Stimulated activated CD8-positive, alpha-beta memory T cell treated with anti-CD3 and anti-CD28 coated beads, Interleukin-12 subunit alpha, Interleukin-12 subunit beta, amount 100 ng/mL, for 1 hour (primary cell): ENCODE measurements around the gene PAK6.

Experiments
- DNase-seq: peaks from one replicate; pipeline ENCODE4 v3.0.0-alpha.2; 2020; ENCODE audit warnings: low read depth

The PAK6 gene

DNA sequence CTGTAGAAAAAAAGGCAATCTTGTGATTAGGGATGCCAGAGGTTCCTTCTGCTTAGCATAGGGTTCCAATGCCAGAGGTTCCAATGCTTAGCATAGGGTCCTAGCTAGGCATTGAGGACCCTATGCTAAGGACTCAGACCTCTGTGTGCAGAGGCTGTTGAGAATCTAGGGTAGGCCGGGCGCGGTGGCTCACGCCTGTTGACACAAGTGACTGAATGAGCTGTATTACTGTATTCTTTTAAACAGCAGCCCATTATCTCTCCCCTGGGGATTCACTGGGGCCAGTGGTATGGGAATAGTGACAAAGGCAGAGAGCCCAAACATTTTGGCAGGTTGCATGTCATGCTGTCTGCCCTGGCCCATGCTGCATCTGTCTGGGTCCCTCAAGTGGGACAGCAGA is 16.2 kb downstream of the PAK6 start:
- no peak for DNase-seq

DNA sequence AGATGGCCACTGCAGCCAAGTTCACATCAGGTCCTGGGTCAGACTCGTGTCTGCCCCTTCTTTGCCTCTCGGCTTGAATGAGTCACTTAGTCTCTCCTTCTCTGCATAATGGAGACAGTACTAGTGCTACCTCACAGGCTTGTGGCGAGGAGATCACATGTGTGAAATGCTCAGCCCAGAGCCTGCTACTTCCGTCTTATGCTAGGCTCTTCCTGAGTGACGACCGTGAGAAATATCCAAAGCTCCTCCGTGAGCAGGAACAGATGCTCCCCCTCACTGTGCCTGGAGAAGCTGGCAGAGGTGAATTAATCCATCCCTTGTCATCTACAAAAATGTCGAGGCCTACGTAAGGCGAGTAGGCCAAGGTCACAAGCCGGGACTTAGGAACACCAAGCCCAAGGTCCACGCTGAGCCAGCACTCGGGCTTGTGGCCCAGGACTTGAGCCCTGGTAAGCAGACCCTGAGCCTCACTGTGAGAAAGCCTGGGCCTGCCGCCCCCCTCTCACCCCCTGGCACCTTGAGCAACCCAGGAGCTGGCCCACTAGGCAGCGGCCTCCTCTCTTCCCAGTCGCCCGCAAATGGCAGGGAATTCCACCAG is 17.9 kb downstream of the PAK6 start:
- DNase-seq, result no peak

DNA sequence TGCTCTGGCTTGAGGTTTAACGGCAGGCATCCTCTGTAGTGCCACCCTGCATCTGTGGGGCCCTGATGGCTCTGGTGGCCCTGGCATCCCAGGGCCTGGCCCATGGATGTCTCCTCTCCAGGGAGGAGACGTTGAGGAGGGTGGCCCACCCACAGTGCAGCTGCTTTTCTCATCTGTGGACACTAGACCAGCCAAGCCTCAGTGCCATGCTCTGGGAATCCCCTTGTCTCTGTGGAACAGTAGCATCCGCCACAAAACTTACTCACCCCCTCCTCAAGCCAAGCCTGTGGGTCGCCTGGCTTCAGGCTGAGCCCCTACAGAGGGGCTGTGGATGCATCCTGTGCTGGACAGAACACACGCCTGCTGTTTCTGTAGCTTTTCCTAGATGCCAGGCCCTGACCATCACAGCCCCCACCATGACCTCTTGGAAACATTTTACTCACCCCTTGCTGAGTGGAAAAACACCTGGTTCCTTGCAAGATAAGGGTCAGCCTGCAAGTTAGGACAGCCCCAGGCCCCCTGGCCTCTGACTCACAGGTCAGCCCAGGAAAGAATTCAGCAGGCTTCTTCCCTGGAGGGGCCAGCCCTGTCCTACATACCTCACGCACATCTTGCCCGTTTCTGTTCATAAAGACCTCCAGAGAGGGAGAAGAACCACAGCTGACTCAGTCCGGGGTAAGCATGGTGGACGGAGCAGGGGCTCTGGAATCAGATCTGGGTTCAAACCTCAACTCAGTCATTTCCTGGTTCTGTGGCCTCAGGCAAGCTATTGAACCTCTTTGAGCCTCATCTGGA is 19.0 kb downstream of the PAK6 start:
- no peak for DNase-seq

DNA sequence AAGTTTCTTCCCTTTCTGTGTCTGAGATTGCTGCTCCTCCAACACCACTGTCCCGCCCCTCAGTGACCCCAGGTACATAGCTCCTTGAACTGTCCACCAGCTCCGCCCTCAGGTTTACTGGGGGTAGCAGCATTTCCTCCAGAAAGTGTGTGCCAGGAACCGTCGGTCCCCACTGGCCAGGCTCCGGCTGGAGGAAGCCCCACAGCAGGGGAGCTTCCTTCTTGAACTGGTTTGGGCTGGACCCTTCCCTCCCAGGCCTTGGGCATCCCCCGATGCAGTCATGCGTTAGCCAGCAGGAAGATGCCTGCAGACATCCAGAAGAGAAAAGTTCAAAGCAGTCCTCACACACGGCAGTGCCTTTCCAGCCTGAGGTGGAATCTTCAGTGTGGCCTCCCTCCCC is 19.7 kb downstream of the PAK6 start:
- no peak for DNase-seq

DNA sequence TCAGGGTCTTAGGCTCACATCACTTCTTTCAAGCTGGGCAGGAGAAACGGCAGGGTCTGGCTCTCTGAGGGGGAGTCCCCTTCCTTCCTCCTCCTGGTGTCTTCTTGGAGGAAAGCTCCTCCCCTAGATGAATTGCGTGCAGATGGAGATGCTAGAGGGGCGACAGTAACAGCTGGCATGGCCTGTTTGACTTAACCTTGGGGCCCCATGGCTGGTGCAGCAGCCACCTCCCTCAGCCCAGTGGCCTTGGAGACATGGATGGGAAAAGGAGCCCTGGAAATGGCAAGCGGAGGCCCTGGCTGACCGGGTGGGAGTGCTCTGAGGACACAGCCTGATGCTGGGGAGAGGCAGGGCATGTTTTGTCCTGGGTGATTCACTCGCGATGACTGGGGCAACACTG is 20.2 kb downstream of the PAK6 start:
- no peak for DNase-seq

DNA sequence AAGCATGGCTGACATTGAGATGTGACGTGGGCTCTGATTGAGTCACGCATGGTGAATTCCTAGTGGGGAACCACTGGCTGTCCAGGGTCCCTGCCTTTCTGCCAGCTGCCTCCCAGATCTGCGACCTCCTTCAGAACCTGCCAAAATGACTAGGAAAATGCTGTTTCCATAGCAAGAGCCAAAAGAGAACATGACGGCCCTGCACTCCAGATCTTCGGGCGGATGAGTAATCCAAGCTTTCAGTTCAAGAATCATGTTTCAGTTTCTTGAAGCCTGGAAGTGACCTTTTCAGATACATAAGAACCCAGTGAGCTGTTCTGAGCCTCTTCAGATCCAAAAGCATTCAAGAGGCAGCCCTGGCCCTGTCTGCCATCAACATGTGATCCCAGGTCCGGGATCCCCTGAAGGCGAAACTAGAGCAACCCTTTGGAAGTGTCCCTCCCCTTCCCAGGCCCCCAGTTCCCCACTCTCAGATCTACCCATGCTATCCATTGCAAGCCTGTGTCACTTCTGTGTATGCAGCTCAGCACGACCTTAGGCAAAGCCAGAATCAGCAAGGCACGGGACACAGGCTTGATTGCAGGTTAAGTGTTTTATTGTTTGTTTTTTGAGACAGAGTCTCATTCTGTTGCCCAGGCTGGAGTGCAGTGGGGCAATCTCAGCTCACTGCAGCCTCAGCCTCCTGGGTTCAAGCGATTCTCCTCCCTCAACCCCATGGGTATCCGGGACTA is 24.3 kb downstream of the PAK6 start:
- no peak for DNase-seq

DNA sequence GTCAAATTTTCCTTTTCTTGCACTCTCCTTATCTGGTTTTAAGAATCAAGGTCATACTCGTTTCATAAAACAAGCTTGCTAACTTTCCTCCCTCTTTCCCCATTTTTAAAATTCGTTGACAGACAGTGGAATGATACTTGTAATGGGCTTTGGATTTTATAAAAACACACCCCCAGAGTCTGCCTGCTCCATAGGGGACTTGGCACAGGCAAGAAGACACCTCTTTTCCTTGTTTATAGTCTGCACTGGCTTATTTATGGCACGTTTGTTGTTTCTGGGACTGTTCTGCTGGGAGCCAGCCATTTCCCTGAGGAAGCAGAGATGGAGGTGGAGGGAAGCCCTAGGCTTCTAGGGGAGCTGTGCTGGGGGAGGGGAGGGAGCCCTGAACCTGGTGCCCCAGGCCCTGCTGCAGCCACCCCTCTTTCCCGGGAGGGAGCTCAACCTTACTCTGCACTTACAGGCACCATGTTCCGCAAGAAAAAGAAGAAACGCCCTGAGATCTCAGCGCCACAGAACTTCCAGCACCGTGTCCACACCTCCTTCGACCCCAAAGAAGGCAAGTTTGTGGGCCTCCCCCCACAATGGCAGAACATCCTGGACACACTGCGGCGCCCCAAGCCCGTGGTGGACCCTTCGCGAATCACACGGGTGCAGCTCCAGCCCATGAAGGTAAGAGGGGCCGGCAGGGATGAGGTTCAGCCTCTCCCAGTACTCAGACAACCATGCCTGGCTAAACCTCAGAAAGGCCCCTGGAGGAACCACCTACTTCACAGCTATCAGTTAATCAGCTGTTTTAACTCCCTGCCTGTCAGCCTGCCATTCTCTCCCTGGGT is 25.7 kb downstream of the PAK6 start:
- no peak for DNase-seq

DNA sequence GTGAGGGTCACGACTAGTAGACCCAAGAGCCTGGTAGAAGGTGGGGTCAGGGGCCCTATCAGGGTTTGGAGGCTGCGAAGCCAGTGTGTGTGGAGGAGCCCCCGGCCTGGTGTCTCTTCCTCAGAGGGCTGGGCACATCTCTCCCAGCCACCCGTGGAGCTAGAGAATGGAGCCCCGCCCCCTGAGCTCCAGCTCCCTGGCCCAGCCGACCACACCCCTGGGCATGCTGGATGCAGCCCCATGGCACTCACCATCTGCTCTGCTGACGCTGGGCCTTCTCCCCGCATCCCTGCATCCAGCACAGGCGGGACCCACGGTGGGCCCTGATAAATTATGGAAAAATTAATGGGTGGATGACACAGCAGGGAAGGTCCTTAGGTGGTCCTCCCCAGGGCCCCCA is 26.5 kb downstream of the PAK6 start:
- DNase-seq, result no peak

DNA sequence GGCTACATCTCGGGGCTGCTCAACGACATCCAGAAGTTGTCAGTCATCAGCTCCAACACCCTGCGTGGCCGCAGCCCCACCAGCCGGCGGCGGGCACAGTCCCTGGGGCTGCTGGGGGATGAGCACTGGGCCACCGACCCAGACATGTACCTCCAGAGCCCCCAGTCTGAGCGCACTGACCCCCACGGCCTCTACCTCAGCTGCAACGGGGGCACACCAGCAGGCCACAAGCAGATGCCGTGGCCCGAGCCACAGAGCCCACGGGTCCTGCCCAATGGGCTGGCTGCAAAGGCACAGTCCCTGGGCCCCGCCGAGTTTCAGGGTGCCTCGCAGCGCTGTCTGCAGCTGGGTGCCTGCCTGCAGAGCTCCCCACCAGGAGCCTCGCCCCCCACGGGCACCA is 27.0 kb downstream of the PAK6 start:
- DNase-seq, result no peak

DNA sequence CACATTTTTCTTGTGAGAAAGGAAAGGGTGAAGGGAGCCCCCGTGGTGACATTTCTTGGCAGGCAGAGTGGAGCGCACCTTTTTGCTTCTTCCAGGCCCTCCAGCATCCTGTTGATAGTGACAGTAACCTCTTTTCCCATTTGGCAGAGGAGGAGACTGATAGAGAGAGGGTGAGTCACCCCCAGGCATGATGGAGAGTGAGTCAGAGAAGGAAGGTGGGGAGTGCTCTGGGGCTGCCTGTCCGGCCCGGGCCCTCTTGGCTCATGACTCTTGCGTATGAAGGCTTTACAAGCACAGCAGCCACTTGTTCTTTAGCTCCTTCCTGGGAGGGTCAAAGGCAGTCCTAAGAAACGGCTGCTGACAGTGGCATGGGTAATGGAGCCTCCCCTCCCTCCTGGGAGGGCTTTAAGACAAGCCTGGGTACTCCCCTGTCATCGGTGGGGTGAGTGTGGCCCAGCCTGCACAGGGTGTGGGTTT is 28.0 kb downstream of the PAK6 start:
- DNase-seq, result no peak

DNA sequence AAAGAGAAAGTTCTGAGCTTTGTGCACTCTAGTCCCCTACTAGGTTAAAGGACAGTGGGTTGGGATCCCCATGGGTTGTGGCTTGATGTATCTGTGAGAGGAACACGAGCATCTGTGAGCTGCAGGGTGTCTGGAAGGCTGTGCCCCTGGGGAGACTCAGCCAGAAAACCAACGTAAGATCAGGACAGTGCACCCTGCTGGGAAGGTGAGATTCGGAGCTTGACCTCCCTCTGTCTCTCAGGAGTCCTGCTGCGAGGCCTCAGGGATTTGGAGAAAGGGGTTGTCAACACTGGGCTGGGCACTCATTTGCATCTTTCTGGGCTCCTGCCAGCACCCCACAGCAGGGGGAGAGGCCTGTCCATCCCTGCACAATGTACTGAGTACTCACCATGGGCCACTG is 28.8 kb downstream of the PAK6 start:
- DNase-seq, result no peak

DNA sequence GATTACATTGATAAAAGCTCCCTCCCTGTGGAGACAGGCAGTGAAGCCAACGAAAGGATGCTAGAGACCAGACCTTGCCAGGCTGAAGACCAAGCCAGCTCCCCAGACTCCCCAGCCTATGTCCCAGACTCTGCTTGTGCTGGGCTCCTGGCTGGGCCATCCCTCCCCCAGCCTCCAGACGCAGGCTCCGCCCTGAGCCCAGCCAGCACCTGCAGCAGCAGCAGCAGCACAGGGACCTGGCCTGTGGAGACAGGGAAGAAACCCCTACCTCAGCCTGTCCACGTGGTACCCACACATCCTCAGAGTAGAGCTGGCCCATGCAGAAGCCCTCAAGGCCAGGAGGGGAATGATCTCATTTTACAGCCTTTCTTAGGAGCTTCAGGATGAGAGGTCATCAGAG is 30.7 kb downstream of the PAK6 start:
- no peak for DNase-seq

DNA sequence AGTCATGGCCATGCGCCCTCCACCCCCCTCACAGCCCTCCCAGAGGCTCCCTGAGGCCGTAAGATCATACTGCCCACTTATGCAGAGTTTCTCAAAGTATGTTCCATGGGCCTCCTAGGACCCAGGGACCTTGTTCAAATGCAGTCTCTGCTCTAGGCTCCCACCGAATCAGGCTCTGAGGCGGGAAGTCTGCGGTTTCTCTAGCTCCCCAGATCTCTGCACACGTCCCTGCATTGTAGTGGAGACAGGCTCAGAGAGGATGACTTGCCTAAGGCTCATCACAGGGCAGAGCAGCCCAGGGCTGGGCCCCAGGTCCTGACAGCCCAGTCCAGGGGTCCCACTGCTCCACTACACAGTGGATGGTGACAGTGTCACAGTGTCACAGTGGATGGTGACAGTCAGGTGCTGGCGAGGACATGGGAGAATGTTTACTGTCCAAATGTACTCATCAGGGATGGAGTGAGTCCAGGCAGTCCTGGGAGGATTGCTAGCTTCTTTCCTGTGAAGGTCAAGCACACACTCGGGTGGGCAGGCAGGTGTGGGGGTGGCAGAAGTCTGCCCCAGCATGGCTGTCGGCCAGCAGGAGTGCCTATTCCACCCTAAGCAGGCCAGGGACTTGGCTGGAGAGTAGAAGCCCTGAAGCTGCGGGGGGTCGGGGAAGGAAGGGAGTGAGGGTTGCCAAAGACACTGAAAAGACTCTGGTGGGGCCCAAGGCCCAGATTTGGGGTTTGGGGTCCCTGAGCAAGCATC is 31.6 kb downstream of the PAK6 start:
- DNase-seq, result no peak

DNA sequence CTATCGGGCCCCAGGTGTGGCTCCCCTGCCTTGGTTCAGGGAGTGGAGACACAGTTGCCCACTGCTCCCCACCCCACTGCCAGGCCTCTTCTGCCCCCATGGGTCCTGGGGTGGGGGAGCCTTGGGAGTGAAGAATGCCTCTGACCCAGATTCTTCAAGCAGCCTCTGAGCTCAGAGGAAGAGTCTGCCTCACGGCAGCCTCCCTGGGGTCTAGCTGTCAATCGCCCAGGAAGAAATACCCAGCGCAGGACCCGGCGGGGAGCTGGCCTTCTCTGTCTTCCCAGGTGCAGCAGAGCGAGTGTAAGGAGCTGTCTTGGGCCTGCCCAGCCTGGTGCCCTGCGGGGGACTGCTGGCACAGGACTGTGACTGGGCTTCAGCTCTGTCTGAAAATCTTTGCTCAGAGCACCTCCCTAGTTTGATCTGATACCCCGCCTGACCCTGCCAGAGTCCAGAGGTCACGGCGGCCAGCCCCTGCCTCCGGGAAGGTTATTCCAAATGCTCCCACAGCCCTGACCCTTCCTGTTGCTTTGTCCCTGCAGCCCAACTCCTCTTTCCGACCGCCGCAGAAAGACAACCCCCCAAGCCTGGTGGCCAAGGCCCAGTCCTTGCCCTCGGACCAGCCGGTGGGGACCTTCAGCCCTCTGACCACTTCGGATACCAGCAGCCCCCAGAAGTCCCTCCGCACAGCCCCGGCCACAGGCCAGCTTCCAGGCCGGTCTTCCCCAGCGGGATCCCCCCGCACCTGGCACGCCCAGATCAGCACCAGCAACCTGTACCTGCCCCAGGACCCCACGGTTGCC is 33.0 kb downstream of the PAK6 start:
- no peak for DNase-seq

DNA sequence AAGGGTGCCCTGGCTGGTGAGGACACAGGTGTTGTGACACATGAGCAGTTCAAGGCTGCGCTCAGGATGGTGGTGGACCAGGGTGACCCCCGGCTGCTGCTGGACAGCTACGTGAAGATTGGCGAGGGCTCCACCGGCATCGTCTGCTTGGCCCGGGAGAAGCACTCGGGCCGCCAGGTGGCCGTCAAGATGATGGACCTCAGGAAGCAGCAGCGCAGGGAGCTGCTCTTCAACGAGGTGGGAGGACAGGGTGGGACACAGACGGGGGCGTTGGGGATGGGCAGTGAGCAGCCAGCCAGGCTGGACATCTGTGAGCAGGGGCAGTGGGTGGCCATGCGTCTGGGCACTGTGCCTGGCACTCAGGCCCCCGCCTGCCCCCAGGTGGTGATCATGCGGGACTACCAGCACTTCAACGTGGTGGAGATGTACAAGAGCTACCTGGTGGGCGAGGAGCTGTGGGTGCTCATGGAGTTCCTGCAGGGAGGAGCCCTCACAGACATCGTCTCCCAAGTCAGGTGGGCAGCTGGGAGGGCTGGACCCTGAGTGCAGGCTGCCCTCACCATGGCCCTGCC is 33.7 kb downstream of the PAK6 start:
- DNase-seq, result no peak

DNA sequence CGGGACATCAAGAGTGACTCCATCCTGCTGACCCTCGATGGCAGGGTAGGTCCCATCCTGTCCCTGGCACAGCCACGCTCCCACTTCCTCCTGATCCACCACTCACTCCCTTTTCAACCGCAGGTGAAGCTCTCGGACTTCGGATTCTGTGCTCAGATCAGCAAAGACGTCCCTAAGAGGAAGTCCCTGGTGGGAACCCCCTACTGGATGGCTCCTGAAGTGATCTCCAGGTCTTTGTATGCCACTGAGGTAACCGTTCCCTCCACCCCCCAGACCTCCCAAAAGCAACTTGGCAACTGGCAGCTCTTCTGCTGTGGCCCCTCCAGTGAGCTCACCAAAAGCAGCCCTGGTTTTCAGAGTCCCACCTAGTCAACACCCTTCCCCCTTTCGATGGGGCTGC is 34.6 kb downstream of the PAK6 start:
- no peak for DNase-seq

DNA sequence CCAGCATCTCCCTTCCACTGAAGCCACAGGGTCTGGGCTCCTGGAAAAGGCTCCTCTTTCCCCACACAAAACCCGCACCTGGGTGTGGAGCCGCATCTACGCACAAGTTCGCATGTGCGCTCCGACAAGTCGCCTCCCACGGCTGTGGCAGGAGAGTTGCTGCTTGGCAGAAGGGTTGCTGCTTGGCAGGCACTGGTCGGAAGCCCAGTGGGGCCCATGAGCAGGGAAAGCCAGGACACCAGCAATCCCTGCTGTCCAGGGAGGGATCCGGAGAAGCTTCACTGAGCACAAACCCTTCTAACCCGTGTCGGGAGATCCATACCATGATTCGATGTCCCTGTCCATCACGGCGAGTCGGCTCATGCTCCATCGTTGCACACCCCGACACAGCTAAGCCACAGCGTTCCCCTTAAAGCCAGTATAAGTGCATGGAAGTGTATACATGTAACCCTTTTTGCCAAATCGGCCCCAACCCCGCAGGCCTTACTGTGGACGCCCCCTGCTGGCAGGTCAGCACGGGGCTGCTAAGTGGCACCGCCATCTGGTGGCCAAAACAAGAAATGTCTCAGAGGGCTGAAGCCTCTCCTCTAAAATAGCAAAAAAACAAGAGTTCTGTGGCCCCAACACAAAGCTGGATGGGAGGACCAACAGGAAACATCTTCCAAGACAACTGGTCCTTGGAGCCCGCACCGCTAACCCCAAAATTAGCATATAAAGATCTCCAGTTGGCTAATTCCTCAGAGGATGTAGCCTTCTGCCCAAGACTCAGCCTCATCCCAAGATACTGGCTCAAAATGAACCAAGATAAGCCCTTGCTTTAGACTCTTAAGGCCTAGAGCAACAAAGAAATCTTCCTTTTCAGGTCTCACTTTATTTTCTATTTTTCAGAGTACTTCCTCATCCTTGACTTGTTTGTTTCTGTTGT is 35.7 kb downstream of the PAK6 start:
- DNase-seq, result peak; percentile 83

DNA sequence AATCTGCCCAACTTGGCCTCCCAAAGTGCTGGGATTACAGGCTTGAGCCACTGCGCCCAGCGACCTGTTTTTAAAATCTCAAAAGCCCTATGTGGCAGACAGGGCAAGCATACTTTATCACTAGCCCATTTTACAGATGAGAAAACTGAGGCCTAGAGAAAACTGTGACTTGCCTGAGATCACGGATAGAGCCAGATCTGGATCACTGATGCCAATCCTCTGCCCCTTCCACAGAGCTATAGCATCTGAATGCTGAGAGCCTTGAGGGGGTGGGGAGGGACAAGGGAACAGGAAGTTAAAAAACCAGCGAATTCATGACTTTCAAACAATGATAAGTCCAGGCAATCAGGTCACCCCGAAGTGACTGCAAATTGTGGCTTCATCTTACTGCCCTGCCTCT is 36.7 kb downstream of the PAK6 start:
- DNase-seq, result no peak

DNA sequence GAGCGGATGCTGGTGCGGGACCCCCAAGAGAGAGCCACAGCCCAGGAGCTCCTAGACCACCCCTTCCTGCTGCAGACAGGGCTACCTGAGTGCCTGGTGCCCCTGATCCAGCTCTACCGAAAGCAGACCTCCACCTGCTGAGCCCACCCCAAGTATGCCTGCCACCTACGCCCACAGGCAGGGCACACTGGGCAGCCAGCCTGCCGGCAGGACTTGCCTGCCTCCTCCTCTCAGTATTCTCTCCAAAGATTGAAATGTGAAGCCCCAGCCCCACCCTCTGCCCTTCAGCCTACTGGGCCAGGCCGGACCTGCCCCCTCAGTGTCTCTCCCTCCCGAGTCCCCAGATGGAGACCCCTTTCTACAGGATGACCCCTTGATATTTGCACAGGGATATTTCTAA is 37.1 kb downstream of the PAK6 start:
- no peak for DNase-seq
